H1 (cell line): ENCODE data around the gene NXPH1. TPM values are rescaled to one million over a fixed set of nuclear protein-coding genes. Genes with fewer than 3 reads are reported as not detected.

Source experiments
- CHD2 ChIP-seq: IDR thresholded peaks from 2 replicates; pipeline ENCODE4 v1.6.1; 2012; ENCODE audit warnings: low read length, improper control_type of control experiment
- JUN ChIP-seq: IDR thresholded peaks from 2 replicates; pipeline ENCODE4 v1.6.1; 2011; ENCODE audit warnings: low read depth, mild to moderate bottlenecking, improper control_type of control experiment, low read length
- SRF ChIP-seq: IDR thresholded peaks from 2 replicates; pipeline ENCODE4 v1.6.1; 2011; ENCODE audit warnings: mild to moderate bottlenecking, low read depth, low read length, moderate library complexity
- polyA plus RNA-seq, 7 experiments: library from polyadenylated mRNA; depleted of rRNA in 3 of 7; stranded (reverse) in 5 of 7; unstranded in 2 of 7; fragments of >200 nt in 5 of 7; fragments of 200-250 nt in 2 of 7; gene quantifications; 1 replicate in 5 of 7; 2 replicates in 1 of 7; 4 replicates in 1 of 7; pipeline versions ENCODE4 v1.2.1 to v1.2.3, GENCODE V29; 2011 to 2013; ENCODE audit warnings: missing spikeins in 2 of 7, mixed read lengths in 2 of 7
- total RNA-seq: library from RNA; stranded (reverse); fragmentation: NEBNext Ultra II Directional; extraction: Animal tissue kit (Norgen Biotek cat#: 25700); gene quantifications from 2 replicates; pipeline ENCODE4 v1.2.1, GENCODE V29; 2021
- TF ChIP-seq, protein P1 (sequence below): IDR thresholded peaks from 2 replicates; pipeline ENCODE4 v1.6.1; 2011; ENCODE audit warnings: low read length, improper control_type of control experiment
- TF ChIP-seq, protein P2 (sequence below): IDR thresholded peaks from 2 replicates; pipeline ENCODE4 v1.6.1; 2011; ENCODE audit warnings: low read depth, mild to moderate bottlenecking, low read length; ENCODE audit not compliant: insufficient read depth

NXPH1 gene
- total and polyA plus RNA-seq, 2 of the 8 experiments (the other 6 are each of a cell fraction or from before 2014, with no cell fraction given), result 0.14 to 1.0 TPM

DNA sequence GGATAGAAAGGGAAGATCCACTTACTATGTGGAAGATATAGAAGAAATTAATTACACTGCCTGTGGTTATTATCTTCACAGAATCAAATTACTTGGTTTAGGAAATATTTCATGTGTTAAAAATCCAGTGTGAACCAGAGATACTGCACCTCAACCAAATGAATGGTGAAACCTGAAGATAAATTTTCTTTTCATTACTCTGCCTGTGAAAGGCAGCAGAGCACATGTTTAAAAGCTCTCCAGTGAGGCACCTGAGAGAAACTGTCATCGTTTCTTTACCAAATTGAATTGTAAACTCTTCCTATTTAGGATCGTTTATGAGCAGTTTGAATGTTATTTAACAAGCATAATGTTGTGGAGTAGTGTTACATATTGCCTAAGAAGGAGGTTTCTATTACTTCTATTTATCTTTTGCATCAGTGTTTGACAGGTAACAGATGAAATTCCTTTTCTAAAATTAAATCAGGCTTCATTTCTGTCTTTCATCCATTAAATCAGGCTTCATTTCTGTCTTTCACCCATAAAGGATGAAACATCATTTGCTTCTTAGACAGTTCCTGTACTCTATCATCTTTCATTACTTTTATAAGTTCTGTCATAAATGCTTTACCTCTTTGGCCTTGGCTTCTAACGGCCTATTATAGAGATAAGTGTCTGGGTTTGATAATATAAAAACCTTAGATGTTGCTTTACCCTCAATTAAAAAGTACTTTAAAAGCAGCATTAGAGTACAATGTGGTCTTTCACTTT is 266.6 kb downstream of the NXPH1 start (continued):
- TF ChIP-seq, protein P1, sequence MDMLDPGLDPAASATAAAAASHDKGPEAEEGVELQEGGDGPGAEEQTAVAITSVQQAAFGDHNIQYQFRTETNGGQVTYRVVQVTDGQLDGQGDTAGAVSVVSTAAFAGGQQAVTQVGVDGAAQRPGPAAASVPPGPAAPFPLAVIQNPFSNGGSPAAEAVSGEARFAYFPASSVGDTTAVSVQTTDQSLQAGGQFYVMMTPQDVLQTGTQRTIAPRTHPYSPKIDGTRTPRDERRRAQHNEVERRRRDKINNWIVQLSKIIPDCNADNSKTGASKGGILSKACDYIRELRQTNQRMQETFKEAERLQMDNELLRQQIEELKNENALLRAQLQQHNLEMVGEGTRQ, result no peak
- TF ChIP-seq, protein P2, sequence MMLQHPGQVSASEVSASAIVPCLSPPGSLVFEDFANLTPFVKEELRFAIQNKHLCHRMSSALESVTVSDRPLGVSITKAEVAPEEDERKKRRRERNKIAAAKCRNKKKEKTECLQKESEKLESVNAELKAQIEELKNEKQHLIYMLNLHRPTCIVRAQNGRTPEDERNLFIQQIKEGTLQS, result no peak
- no peak for TF ChIP-seq JUN
- TF ChIP-seq CHD2, result no peak
- no peak for TF ChIP-seq SRF
